WTC11 (cell line): Measurements from ENCODE around the gene KIF4B.
"Not testable (repeated sequence)": the region's sequence is repeated elsewhere in the genome, so short reads cannot be mapped to it uniquely, and the experiment has no call there.

Experiments used
- ATF2 ChIP-seq: sonication (generic); formaldehyde crosslinking; IDR thresholded peaks from 2 replicates; pipeline ENCODE4 v1.8.1; 2022; ENCODE audit warnings: low read depth, missing genetic modification reagents, borderline replicate concordance
- CTCF ChIP-seq: fragments of 200-600 bp; IDR thresholded peaks from 2 replicates; pipeline ENCODE4 v1.8.0; 2022; ENCODE audit warnings: antibody characterized with exemption
- ELF4 ChIP-seq: sonication (generic); formaldehyde crosslinking; IDR thresholded peaks from 2 replicates; pipeline ENCODE4 v1.8.1; 2022; ENCODE audit warnings: low read depth, mild to moderate bottlenecking, moderate library complexity, missing genetic modification reagents
- EMX1 ChIP-seq: fragments of 250-450 bp; sonication (Bioruptor Pico); IDR thresholded peaks from 2 replicates; pipeline ENCODE4 v1.8.0; 2021; ENCODE audit warnings: mild to moderate bottlenecking
- GABPB1 ChIP-seq: sonication (generic); formaldehyde crosslinking; IDR thresholded peaks from 2 replicates; pipeline ENCODE4 v1.8.1; 2023; ENCODE audit warnings: mild to moderate bottlenecking, missing genetic modification reagents
- KAT7 ChIP-seq: sonication (generic); formaldehyde crosslinking; IDR thresholded peaks from 2 replicates; pipeline ENCODE4 v1.8.1; 2023; ENCODE audit warnings: missing genetic modification reagents, mild to moderate bottlenecking, borderline replicate concordance
- SP1 ChIP-seq: sonication (generic); formaldehyde crosslinking; conservative IDR thresholded peaks from 2 replicates; pipeline ENCODE4 v1.8.1; 2022; ENCODE audit warnings: missing genetic modification reagents
- TEAD4 ChIP-seq: sonication (generic); formaldehyde crosslinking; IDR thresholded peaks from 2 replicates; pipeline ENCODE4 v1.8.0; 2022; ENCODE audit warnings: mild to moderate bottlenecking, missing genetic modification reagents
- USF2 ChIP-seq: sonication (generic); formaldehyde crosslinking; IDR thresholded peaks from 2 replicates; pipeline ENCODE4 v1.8.1; 2023; ENCODE audit warnings: mild to moderate bottlenecking, missing genetic modification reagents, moderate library complexity
- ZNF416 ChIP-seq: fragments of 250-450 bp; sonication (Bioruptor Pico); IDR thresholded peaks from 2 replicates; pipeline ENCODE4 v1.9.0; 2021; ENCODE audit warnings: mild to moderate bottlenecking, inconsistent platforms
- ZNF512 ChIP-seq: sonication (generic); formaldehyde crosslinking; IDR thresholded peaks from 2 replicates; pipeline ENCODE4 v1.8.1; 2022; ENCODE audit warnings: missing genetic modification reagents, borderline replicate concordance
- ZNF671 ChIP-seq: fragments of 250-450 bp; sonication (Bioruptor Pico); IDR thresholded peaks from 2 replicates; pipeline ENCODE4 v1.8.0; 2021; ENCODE audit warnings: mild to moderate bottlenecking

- not testable (repeated sequence) for TF ChIP-seq CTCF; ELF4 (CRISPR knock-in tag); ZNF671; ZNF512 (CRISPR knock-in tag); GABPB1 (CRISPR knock-in tag); KAT7 (CRISPR knock-in tag); TEAD4; USF2; EMX1; ZNF416; SP1; ATF2
These were observed 20.7 kb downstream of the KIF4B start for GRCh38 chr5:155034145-155034744.
